ENCODE results near the gene CACNG8.

DNA sequence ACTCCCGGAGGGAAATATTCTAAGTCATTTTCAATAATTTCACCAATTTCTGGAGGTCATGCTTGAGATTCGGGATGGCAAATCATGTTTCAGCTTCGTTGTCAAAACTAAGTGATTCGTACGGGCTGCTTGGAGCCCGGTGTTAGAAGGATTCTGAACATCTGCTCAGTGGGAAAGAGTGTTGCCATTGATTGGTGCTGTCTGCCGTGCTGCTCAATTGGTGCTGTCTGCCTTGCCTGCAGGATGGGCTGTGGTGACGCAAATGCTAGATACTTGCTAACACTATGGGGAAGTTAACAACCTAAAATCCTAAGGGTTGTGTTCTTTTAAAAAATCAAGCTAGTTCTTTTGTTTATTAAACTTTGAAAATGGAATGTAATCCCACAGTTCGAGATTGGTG lies 17.3 kb upstream of the CACNG8 start:
- TF ChIP-seq CTCF (IDR thresholded peaks at IDR 0.05; ENCODE audit: low read length) (no peak), EZH2 (IDR thresholded peaks at IDR 0.05; ENCODE audit: borderline replicate concordance, low read length) (no peak)

Data from OCI-LY1 (cell line).